K562 (cell line): ENCODE results near the gene WWTR1. TPM values are rescaled to one million over a fixed set of nuclear protein-coding genes. Genes with fewer than 3 reads are reported as not detected.

Source experiments
- ATAC-seq: fragments of 200-7000 bp; cut with Tn5 transposase; 3 replicates; pipeline ENCODE4 v1.9.1; 2020; ENCODE audit warnings: moderate library complexity
- BruUV-seq: library from RNA; stranded (reverse); fragments of 400-500 nt; replicated peaks from 2 replicates; lab custom pipeline; 2021; lab: Mats Ljungman, UMichigan
- CTCF ChIA-PET: fragments of 300-600 bp; formaldehyde crosslinking; extraction: SDS; loops from one replicate; lab custom pipeline; 2021; ENCODE audit warnings: low intra/inter-chr PET ratio; lab: Yijun Ruan, JAX
- POLR2A ChIA-PET: fragments of 300-600, 350-650 bp; sonication (Branson Sonifier 250); formaldehyde crosslinking; extraction: SDS; loops from one replicate; lab custom pipeline; 2021; ENCODE audit warnings: antibody characterized with exemption, inconsistent platforms; lab: Yijun Ruan, JAX
- DNase-seq, 4 experiments: peaks; one replicate each; pipeline versions ENCODE4 v3.0.0 to v3.0.0-alpha.2; 2011 to 2018; ENCODE audit warnings: low spot score in 3 of 4, mixed read lengths in 3 of 4; ENCODE audit errors: extremely low read depth in 1 of 4
- FAIRE-seq: peaks from 2 replicates; lab custom pipeline; 2011; peaks lifted over from hg19 to GRCh38; lab: Jason Lieb, UNC
- H2AFZ ChIP-seq: 2 replicates; pipeline ENCODE4 v1.6.0; 2011; ENCODE audit warnings: low read depth, low read length, control low read depth, inconsistent platforms
- H3K27ac ChIP-seq: fragments of 200-600 bp; 3 replicates; pipeline ENCODE4 v1.8.0; 2011; ENCODE audit warnings: low read depth, mild to moderate bottlenecking, control low read depth, inconsistent platforms, low read length, moderate library complexity, mixed read lengths; ENCODE audit errors: extremely low read depth
- H3K27me3 ChIP-seq, 2 experiments: fragments of 300-600 bp in 1 of 2; 2 replicates in 1 of 2; 3 replicates in 1 of 2; pipeline versions ENCODE4 v1.6.0 to v1.8.0; 2011; ENCODE audit warnings: inconsistent platforms in 2 of 2, low read length in 2 of 2, mild to moderate bottlenecking in 1 of 2, mixed read lengths in 1 of 2, moderate library complexity in 1 of 2; ENCODE audit not compliant: control insufficient read depth in 2 of 2, insufficient read depth in 2 of 2
- H3K36me3 ChIP-seq: fragments of 300-600 bp; 3 replicates; pipeline ENCODE4 v1.8.0; 2011; ENCODE audit warnings: mild to moderate bottlenecking, low read length, inconsistent platforms; ENCODE audit not compliant: control insufficient read depth, insufficient read depth
- H3K4me1 ChIP-seq, 2 experiments: fragments of 200-600 bp in 1 of 2; replicated peaks in 1 of 2; 2 replicates in 1 of 2; 3 replicates in 1 of 2; pipeline versions ENCODE4 v1.5.1 to v1.8.0; 2011; ENCODE audit warnings: inconsistent platforms in 2 of 2, low read length in 2 of 2, mild to moderate bottlenecking in 1 of 2, mixed read lengths in 1 of 2, moderate library complexity in 1 of 2; ENCODE audit not compliant: control insufficient read depth in 2 of 2, insufficient read depth in 2 of 2
- H3K4me2 ChIP-seq: 2 replicates; pipeline ENCODE4 v1.6.1; 2011; ENCODE audit warnings: low read length, control low read depth, inconsistent platforms, mixed read lengths; ENCODE audit not compliant: insufficient read depth
- H3K4me3 ChIP-seq: fragments of 200-600 bp; sonication (generic), shearing (Covaris generic); 2 replicates; pipeline ENCODE4 v1.5.1; 2016; ENCODE audit warnings: control low read depth, inconsistent platforms
- H3K79me2 ChIP-seq: fragments of 200-600 bp; 3 replicates; pipeline ENCODE4 v1.8.0; 2011; ENCODE audit warnings: low read length, inconsistent platforms; ENCODE audit not compliant: control insufficient read depth, insufficient read depth
- H3K9ac ChIP-seq, 2 experiments: 2 replicates each; pipeline versions ENCODE4 v1.6.0 to v1.6.1; 2011; ENCODE audit warnings: low read depth in 2 of 2, low read length in 2 of 2, control low read depth in 1 of 2, inconsistent platforms in 1 of 2, mild to moderate bottlenecking in 1 of 2, mixed read lengths in 1 of 2; ENCODE audit not compliant: insufficient read depth in 1 of 2
- H3K9me1 ChIP-seq: one replicate; pipeline ENCODE4 v1.6.0; 2011; ENCODE audit warnings: inconsistent platforms, mild to moderate bottlenecking, low read length, moderate library complexity; ENCODE audit not compliant: control insufficient read depth, insufficient read depth
- H3K9me3 ChIP-seq: replicated peaks from 2 replicates; pipeline ENCODE4 v1.5.1; 2011; ENCODE audit warnings: low read depth, low read length, inconsistent platforms; ENCODE audit not compliant: control insufficient read depth, insufficient read depth
- H4K20me1 ChIP-seq: replicated peaks from 2 replicates; pipeline ENCODE4 v1.6.1; 2011; ENCODE audit warnings: low read length, inconsistent platforms, mixed read lengths; ENCODE audit not compliant: control insufficient read depth, insufficient read depth
- AFF4 ChIP-seq: sonication (generic); formaldehyde crosslinking; IDR thresholded peaks from 2 replicates; pipeline ENCODE4 v1.8.0; 2023; ENCODE audit warnings: mild to moderate bottlenecking, missing genetic modification reagents
- EWSR1 ChIP-seq: fragments of 450-650 bp; IDR thresholded peaks from 2 replicates; pipeline ENCODE4 v1.6.1; 2018; ENCODE audit warnings: borderline replicate concordance, mild to moderate bottlenecking, low read depth, moderate library complexity; ENCODE audit not compliant: partially characterized antibody
- KLF1 ChIP-seq: fragments of 450-650 bp; IDR thresholded peaks from 2 replicates; pipeline ENCODE4 v1.6.1; 2016; ENCODE audit warnings: missing genetic modification characterization, missing compliant biosample characterization
- NR2C1 ChIP-seq, 2 experiments: fragments of 450-650 bp; IDR thresholded peaks; 2 replicates each; pipeline ENCODE4 v1.6.1; 2017; ENCODE audit warnings: mild to moderate bottlenecking in 2 of 2, antibody characterized with exemption in 1 of 2, inconsistent platforms in 1 of 2, missing compliant biosample characterization in 1 of 2, missing genetic modification characterization in 1 of 2
- RBFOX2 ChIP-seq: fragments of 200-400 bp; formaldehyde crosslinking; IDR thresholded peaks from 2 replicates; pipeline ENCODE4 v1.6.1; 2017; ENCODE audit warnings: low read depth, mild to moderate bottlenecking, low read length, moderate library complexity
- TAF15 ChIP-seq: fragments of 200-400 bp; formaldehyde crosslinking; IDR thresholded peaks from 2 replicates; pipeline ENCODE4 v1.6.1; 2017; ENCODE audit warnings: mild to moderate bottlenecking, low read depth, low read length, moderate library complexity
- WGBS: fragments of 100-300 bp; shearing (Covaris generic); methylation state at CpG from one replicate; pipeline ENCODE4 v1.1.6; 2016; ENCODE audit warnings: low coverage, mixed read lengths; ENCODE audit not compliant: insufficient coverage; ENCODE audit errors: missing lambda C conversion rate; 5-methylcytosine and 5-hydroxymethylcytosine counted together
- in situ Hi-C: fragments of 300-500 bp; cut with MboI; formaldehyde crosslinking; loops from 4 replicates; pipeline ENCODE4 v1.15.0; 2018; ENCODE audit warnings: inconsistent platforms, mixed read lengths
- intact Hi-C: fragments of 100-400 bp; cut with micrococcal nuclease; formaldehyde crosslinking; loops from 2 replicates; pipeline ENCODE4 v1.14.2; 2022
- polyA plus RNA-seq, 8 experiments: library from polyadenylated mRNA; depleted of rRNA in 4 of 8; stranded (reverse) in 5 of 8; unstranded in 3 of 8; fragments of >200 nt; fragmentation: Nextera tagmentation in 2 of 8; fragmentation: Illumina TruSeq in 1 of 8; extraction: Ambion mirVana in 2 of 8; extraction: Trizol in 1 of 8; gene quantifications; 2 replicates each; pipeline versions ENCODE4 v1.2.1 to v1.2.3, GENCODE V29; 2011 to 2014; ENCODE audit warnings: inconsistent platforms in 1 of 8, missing spikeins in 1 of 8
- total RNA-seq, 7 experiments: library from RNA; depleted of rRNA in 6 of 7; stranded (reverse); fragments of >200 nt in 6 of 7; fragmentation: Illumina TruSeq in 2 of 7; extraction: Trizol in 2 of 7; gene quantifications; 2 replicates each; pipeline versions ENCODE4 v1.2.1 to v1.2.3, GENCODE V29; 2011 to 2021; ENCODE audit warnings: low replicate concordance in 1 of 7

The WWTR1 gene
- total and polyA plus RNA-seq, 9 of the 15 experiments (the other 6 are each of a cell fraction or from before 2014, with no cell fraction given), result 0.04 to 1.5 (median 0.60) TPM

DNA sequence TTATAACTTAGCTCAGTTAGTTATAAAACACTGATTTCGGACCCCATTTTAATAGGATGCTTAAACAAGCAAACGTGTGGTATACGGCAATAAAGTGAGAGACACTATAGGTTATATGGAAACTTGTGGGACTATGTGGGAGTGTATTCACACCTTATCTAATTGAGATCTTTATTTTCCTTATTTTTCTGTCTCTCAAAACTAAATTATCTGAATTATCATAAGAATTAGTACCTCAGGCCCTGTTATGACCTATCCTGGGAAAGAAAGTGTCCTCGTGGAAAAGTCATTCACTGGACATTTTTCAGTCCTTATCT lies 14.4 kb downstream of the WWTR1 start:
- Histone ChIP-seq H3K4me2 (no peak overlapping the region), H3K9ac (no peak overlapping the region), H3K79me2 (no peaks in the 10 kb centered on the region), H3K27ac (no peak overlapping the region)
- no TSS peak for BruUV-seq
- intact Hi-C loops, result no loop called here
- no peak for ATAC-seq
- CTCF ChIA-PET, result no interaction called here
- TF ChIP-seq KLF1 (tag) (no peak), RBFOX2 (no peak), TAF15 (no peak), EWSR1 (no peak), NR2C1 (IDR thresholded peaks at IDR 0.05) (no peak), NR2C1 (tag; IDR thresholded peaks at IDR 0.05) (no peak), AFF4 (CRISPR knock-in tag) (no peak)
- TF ChIP-seq, all 486 proteins: peak for 0
- H3K4me3 ChIP-seq, result no peak overlapping the region
- peaks cover 0 to 2% of the 10 kb centered on the region in 2 experiments; a peak in 1 of 5 replicates for H3K4me1 ChIP-seq
- no peaks in the 10 kb centered on the region for H3K9me1 ChIP-seq
- no peak overlapping the region for H2AFZ ChIP-seq
- H3K9me3 ChIP-seq, result no peaks in the 10 kb centered on the region
- POLR2A ChIA-PET, result interaction anchor here (0.6 to 0.7 kb wide), 2 partner anchors 137 to 176 kb away, joined by 3 read pairs; no protein-coding TSS in a partner anchor
- no peaks in the 10 kb centered on the region for H3K36me3 ChIP-seq
- DNase-seq (no peak), FAIRE-seq (no peak)
- in situ Hi-C loops, result no loop called here
- 20% methylated on average over 4 of the region's 4 CpGs for WGBS
- H3K27me3 ChIP-seq, result no peaks in the 10 kb centered on the region
- no peaks in the 10 kb centered on the region for H4K20me1 ChIP-seq
